ENCODE data around the gene PRLHR. TPM values are rescaled to one million over a fixed set of nuclear protein-coding genes. Genes with fewer than 3 reads are reported as not detected.

The PRLHR gene
- total RNA-seq, 1 donor from 2014 or later = not detected

DNA sequence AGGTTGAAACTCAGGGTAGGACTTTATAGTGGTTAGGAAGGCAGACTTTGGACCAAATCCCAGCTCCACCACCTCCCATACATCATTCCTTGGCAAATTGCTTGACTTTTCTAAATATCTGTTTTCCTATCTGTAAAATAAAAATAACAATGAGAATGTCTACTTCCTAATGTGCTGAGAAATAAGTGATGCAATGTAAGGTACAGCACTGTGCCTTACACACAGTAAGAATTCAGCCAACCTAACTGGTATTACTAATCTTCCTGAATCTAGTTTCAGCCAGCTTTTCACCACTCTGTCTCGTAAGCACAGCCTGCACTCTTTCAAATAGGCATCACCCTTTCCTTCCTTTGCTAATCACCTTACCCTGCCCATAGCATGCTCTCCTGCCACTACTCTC, 9.7 kb downstream of the PRLHR start:
- Histone ChIP-seq H3K4me1 (no peaks in the 10 kb centered on the region), H3K4me3 (no peak overlapping the region), H3K27me3 (peaks cover 6% of the 10 kb centered on the region), H3K9me3 (no peaks in the 10 kb centered on the region), H3K36me3 (no peaks in the 10 kb centered on the region), H3K27ac (no peak overlapping the region)
- ATAC-seq = no peak
- DNase-seq = no peak
- intact Hi-C loops (cut with DNase I) = no loop called here
- TF ChIP-seq, protein P1, sequence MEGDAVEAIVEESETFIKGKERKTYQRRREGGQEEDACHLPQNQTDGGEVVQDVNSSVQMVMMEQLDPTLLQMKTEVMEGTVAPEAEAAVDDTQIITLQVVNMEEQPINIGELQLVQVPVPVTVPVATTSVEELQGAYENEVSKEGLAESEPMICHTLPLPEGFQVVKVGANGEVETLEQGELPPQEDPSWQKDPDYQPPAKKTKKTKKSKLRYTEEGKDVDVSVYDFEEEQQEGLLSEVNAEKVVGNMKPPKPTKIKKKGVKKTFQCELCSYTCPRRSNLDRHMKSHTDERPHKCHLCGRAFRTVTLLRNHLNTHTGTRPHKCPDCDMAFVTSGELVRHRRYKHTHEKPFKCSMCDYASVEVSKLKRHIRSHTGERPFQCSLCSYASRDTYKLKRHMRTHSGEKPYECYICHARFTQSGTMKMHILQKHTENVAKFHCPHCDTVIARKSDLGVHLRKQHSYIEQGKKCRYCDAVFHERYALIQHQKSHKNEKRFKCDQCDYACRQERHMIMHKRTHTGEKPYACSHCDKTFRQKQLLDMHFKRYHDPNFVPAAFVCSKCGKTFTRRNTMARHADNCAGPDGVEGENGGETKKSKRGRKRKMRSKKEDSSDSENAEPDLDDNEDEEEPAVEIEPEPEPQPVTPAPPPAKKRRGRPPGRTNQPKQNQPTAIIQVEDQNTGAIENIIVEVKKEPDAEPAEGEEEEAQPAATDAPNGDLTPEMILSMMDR (IDR thresholded peaks at IDR 0.05) = no peak

DNA sequence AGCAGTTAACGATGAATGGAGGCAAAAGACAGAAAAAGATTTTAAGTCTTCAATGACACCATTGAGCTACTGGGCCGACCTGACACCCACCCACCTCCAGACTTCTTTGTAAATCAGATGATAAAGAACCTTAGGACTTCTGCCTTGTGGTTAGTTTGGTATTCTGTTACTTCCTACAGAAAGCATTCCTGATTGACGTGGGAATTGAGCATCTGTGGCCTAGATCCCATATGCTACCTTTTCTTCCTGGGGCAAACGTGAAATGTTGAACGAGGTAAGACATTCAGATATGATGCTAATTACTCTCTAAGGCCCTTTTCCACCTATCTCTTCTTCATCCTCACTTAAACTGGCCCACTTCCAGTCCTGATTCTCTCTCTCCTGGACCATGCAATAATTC, 10.2 kb downstream of the PRLHR start:
- H3K4me1 ChIP-seq = no peaks in the 10 kb centered on the region
- H3K9me3 ChIP-seq = no peaks in the 10 kb centered on the region
- peaks cover 6% of the 10 kb centered on the region for H3K27me3 ChIP-seq
- H3K27ac ChIP-seq = no peak overlapping the region
- DNase-seq = no peak
- TF ChIP-seq, protein P1 (IDR thresholded peaks at IDR 0.05) = no peak
- intact Hi-C loops (cut with DNase I) = no loop called here
- no peak for ATAC-seq
- no peak overlapping the region for H3K4me3 ChIP-seq
- H3K36me3 ChIP-seq = no peaks in the 10 kb centered on the region

DNA sequence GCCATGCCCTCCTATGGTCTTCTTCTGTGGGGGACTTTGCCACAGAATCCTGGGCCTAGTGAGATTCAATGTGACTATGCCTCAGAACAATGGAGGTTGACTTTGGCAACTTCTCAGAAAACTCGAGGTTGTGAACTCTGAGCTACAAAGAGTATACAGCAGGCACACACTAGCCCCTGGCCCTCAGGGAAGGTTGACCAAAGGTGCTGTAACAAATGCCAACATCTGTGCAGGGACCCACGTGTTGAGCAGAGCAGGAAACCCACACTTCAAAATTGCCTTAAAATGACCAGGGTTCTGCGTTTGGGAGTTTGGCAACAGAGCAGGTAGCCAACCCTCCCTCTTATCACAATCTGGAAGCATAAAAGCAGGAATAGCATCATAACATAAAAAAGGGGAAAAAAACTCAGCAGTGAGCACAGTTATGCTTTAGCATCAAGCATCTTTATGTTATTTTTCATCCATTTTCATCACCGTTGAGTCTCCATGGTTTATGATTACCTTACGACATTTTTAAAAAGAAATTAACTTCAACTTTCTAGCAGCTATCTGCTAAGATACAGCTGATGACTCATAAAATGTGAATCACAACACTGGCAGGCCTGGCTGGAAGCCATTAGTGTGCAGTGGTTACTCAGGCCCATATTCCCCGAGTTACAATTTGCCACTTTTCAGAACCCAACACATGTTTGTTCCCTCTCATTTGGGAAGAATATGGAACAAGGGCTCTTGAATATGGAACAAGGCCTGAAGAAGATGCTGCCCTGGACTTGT, 11.1 kb downstream of the PRLHR start:
- no peaks in the 10 kb centered on the region for H3K4me1 ChIP-seq
- ATAC-seq (no peak), DNase-seq (no peak)
- H3K27ac ChIP-seq = no peak overlapping the region
- H3K9me3 ChIP-seq = no peaks in the 10 kb centered on the region
- peaks cover 6% of the 10 kb centered on the region for H3K27me3 ChIP-seq
- no peaks in the 10 kb centered on the region for H3K36me3 ChIP-seq
- intact Hi-C loops (cut with DNase I) = no loop called here
- no peak overlapping the region for H3K4me3 ChIP-seq
- TF ChIP-seq, protein P1 (IDR thresholded peaks at IDR 0.05) = no peak

DNA sequence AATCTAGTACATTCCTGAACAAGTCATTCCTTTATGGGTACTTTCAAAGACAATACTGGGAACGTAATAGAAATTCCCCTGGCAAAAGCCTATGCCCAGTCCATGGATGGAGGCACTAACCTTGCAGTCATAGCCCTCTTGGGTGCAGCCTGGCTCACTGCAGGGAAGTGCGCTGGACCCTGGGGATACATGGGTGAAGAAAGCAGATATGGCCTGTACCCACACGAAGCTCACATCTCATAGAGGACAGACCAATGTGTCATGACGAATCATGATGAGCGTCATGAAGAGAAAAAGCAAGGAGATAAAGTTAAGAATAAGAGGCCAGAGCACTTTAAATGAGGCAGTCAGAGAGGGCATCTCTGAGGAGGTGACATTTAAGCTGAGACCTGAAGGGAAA, 11.8 kb downstream of the PRLHR start:
- Histone ChIP-seq H3K9me3 (no peaks in the 10 kb centered on the region), H3K4me1 (no peaks in the 10 kb centered on the region), H3K27me3 (peaks cover 6% of the 10 kb centered on the region), H3K4me3 (no peak overlapping the region), H3K36me3 (no peaks in the 10 kb centered on the region), H3K27ac (no peak overlapping the region)
- TF ChIP-seq, protein P1 (IDR thresholded peaks at IDR 0.05) = no peak
- no peak for ATAC-seq
- intact Hi-C loops (cut with DNase I) = no loop called here
- DNase-seq = no peak

DNA sequence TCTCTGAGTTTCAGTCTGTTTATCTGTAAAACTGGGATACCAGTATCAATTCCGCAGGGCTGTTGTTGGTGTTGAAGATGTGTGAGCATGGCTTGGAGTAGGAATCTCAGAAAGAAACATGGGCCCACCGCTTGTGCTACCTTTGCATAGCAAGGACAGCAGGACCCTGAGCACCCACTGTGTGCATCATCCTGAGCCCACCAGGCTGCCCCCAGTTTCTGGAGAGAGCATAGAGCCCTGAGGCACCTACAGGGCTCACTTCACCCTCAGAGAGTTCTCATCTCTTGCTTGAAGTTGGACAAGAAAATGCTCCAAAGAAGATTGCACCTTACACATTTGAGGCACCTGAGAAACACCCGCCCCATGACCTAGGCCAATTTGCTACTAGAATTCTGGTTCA, 12.9 kb downstream of the PRLHR start:
- peaks cover 5% of the 10 kb centered on the region for H3K27me3 ChIP-seq
- DNase-seq (no peak), ATAC-seq (no peak)
- H3K36me3 ChIP-seq = no peaks in the 10 kb centered on the region
- H3K4me1 ChIP-seq = no peaks in the 10 kb centered on the region
- H3K27ac ChIP-seq = no peak overlapping the region
- no peaks in the 10 kb centered on the region for H3K9me3 ChIP-seq
- no peak overlapping the region for H3K4me3 ChIP-seq
- TF ChIP-seq, protein P1 (IDR thresholded peaks at IDR 0.05) = no peak
- intact Hi-C loops (cut with DNase I) = no loop called here

All from upper lobe of right lung (tissue), 1 donor.